Gastroesophageal sphincter (tissue), 3 donors: Measurements from ENCODE around the gene TARDBP.

Experiments used
- CTCF ChIP-seq, 4 experiments: fragments of 200-600 bp in 2 of 4; fragments of 450-650 bp in 2 of 4; sonication (generic) in 1 of 4; IDR thresholded peaks; one replicate each; pipeline ENCODE4 v1.5.1; 2017 to 2019; ENCODE audit warnings: antibody characterized with exemption in 4 of 4, mild to moderate bottlenecking in 2 of 4, moderate library complexity in 2 of 4
- EP300 ChIP-seq: sonication (generic); formaldehyde crosslinking; IDR thresholded peaks from one replicate; pipeline ENCODE4 v1.6.1; 2017; ENCODE audit warnings: antibody characterized with exemption, mild to moderate bottlenecking

GRCh38 chr1:10969971-10970332 is 42.5 kb upstream of the TARDBP start:
- TF ChIP-seq EP300, result no peak
- no peak for TF ChIP-seq CTCF (IDR thresholded peaks at IDR 0.05)
